GM19324 (cell line): ENCODE results near the gene CFAP299.

Experiments used
- ATAC-seq: cut with Tn5 transposase; IDR thresholded peaks from one replicate; pipeline ENCODE4 v1.9.1; 2021; ENCODE audit warnings: mild to moderate bottlenecking, moderate library complexity; ENCODE audit not compliant: unreplicated experiment, low FRiP score

CFAP299 gene

DNA sequence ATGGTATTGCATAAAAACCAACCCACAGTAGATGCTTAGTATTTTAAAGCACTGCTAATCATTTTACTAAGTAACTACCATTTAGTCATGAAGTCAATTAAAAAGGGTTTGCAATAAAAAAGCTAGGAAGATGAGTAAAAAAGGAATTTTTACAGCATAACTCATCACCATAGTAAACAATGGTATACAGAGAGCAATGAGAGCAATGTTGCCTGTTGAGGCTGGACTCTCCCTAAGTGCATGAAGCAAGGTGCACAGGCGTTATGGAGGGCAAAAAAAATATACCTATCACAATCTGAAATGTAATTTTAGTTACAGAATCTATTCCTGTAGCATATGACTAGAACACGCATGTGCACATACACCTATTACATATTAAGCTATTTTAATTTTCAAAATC is 565.4 kb downstream of the CFAP299 start:
- ATAC-seq, result no peak

DNA sequence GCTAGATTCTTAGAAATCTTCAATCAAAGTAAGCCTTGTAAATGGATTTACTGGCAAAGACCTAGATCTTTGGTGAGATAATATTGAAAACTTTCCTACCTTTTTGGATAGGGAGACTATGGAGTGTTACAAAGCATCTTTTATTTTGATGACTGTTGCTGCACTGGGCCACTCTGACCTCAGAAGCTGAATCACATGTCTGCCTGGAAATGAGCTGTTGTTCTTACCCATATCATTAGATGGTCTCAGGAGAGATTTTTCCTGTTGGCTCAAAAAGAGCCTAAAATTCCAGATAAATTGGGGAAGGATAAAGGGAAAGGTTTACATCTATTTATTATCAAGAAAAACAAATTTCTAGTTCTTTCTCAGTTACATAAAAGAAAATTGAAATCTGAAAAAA is 567.5 kb downstream of the CFAP299 start:
- ATAC-seq, result no peak

DNA sequence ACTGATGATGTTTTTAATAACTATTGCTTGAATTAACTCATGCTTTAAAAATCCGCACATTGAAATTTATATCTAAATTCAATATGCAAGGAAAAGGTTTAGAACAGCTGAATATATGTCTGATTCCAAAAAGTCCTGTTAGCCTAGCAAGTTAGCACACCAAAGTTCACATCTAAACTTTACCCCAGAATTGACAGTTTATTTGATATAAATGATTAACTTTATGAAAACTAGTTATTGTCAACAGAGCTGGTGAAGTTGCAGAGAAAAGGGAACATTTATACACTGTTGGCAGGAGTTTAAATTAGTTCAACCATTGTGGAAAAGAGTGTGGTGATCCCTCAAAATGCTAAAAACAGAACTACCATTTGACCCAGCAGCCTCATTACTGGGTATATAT is 574.4 kb downstream of the CFAP299 start:
- no peak for ATAC-seq

DNA sequence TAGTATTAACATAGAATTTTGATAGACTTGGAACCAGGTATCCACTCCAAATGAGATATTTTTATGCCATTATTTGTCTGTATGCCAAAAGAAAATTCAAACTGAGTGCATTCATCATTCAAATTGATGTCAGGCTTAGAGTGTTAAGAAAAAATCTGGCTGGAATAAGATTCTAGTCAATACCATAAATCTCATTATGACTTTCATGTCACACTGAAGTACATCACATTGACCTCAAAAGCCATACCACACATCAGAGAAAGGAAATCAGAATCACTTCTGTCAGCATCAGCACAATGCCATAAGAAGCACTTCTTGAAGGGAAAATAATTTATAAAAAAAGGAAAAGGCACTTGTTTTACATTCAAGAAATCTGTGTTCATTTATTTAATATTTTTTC is 575.9 kb downstream of the CFAP299 start:
- no peak for ATAC-seq

DNA sequence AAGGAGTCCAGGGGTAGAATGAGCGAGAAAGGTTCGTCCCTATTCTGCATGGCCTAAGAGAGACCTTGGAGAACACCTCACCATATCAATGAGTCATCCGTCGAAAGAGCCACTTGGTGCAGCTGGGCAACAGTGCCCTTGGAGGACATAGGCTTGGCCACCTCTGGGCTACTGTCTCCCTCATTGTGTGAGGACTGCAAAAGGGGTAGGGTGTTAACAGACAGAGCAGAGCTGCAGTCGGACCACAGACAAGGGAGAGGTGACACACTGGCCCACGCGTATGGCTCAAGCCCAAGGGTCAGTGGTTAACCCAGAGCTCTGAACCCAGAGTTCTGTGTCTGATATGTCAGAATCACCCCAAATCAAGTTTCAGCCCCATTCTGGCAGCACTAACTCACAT is 576.8 kb downstream of the CFAP299 start:
- no peak for ATAC-seq

DNA sequence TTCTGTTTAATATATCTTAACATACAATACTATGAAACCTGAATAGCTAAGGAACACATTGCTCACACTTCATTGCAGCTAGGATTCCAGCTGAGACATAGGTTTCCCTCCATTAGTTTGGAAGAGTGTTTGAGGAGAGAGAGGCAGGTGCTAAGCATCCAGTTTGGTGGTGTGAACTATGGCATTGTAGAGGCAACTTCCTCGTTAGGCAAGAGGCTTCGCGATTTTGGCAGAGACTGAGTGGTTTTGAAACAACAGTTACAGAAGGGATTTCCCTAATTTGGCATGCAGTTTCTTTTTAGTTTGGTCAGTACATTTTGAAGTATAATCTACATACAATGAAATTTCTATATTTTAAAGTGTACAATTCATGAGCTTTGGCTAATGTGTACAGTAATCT is 577.9 kb downstream of the CFAP299 start:
- peak; percentile 70 for ATAC-seq

DNA sequence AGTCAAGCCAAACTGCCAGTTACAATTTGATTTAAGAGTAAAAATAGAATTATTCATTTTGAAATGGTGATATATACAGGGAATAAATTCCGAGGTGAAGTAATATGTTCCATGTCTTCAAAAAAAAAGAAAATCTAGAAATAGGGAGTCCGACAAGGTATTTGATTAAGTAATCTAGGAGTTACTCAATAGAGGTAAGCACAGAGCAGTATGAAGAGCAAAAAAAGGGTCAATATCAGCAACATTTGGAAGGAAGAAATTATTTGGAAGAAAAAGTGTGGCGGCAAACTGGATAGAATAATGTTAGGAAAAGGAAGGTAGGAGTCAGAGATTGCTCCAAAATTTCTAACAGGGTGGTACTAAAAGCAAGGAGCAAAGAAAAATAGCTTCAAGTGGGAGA is 581.2 kb downstream of the CFAP299 start:
- ATAC-seq, result no peak

DNA sequence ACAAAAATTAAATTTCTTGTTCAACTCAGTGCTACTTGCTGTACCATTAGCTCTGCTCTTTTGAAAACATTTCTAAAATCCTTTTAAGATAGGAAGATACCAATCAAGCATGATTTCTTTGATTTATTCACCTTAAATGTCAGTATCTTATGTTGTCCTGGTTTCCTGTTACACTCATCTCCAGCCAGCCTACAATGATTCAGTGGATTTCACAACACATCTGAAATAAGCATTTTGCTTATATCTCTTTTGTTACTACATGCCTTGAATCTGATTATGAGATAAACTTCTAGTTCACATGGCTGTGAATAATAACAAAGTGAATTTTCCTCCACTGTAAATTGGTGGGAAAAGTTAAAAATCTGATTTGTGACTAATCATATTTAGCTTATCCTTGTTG is 582.5 kb downstream of the CFAP299 start:
- no peak for ATAC-seq

DNA sequence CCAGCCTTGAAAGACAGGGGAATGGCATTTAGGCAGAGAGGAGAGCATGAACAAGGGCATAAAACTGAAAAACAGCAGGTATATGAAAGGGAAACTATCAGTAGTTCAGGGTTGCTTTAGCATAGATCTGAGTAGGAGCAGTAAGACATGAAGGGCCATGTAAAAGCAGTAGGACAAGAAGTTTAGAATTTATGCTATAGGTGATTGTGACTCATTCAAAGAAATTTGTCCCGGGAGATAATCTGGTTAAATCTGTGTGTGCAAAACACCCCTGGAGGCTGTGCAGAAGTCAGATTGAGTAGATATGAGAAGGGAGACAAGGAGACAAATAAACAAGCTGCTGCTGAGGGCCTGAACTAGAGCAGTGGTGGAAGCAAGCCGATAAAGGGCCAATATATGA is 585.9 kb downstream of the CFAP299 start:
- ATAC-seq, result no peak

DNA sequence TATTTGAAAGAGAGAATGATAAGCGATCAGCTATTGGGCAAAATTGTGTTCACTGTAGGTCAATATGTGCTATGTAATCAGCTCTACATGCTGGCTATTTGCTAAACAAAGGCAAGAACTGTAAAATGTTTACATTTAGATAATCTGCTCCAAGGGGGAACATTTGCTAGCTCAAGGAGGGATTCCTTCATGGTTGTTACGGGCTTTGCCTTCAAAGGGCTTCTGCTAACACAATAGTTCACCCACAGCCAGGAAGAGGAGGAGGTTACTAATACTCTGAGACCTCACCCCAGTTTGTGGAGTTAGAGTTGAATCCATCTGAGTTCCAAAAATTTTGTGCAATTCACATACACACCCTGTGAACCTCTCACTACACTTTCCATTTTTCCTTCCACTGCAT is 587.4 kb downstream of the CFAP299 start:
- no peak for ATAC-seq

DNA sequence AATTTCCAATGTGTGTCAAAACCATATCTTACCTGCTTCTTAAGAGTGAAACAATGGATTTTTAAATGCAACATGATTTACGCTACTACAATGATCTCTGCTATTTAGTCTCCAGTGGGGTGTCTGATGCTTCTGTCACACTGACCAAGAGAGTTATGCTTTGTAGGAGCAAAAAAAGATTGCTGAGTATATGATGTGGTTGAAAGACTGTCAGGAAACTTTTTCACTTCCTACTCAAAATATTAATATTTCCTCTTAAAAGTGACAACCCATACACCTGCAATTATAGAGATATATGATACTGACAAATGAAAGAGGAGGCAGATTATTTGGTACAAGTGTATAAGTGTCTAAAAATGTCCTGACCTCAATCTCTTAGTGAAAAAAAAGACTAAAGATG is 589.8 kb downstream of the CFAP299 start:
- no peak for ATAC-seq

DNA sequence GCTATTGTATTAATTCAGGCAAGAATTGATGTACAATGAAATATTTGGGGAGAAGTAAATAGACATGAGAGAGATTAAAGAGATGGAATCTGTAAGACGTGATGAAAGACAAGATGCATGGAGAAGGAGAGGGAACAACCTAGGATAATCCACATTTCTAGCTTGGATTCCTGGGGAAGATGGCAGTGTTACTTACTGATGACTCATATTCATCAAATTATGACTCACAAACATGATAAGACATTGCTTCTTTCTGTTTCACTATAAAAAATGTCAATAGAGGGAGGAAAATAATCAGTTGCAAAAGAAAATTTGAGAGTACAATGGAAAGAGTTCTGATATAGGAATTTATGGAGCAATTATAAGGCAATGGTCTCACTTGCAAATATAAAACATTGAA is 590.9 kb downstream of the CFAP299 start:
- no peak for ATAC-seq

DNA sequence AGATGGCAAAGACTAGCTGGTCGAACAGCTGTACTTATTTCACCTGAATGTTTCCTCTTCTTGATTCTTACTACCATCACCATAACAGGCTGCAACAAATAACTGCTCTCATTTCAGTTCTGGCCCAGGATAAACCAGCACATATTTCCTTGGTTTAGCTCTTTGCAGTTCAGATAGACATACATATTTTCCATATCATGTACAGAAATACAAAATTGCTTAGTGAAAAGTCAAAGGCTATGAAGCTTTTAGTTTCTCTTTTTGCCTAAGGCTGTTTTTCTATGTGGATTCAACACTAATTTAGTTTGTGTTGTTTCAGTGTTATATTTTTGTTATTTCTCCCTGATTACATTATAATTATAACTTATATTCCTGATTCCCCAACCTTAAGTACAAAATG is 591.4 kb downstream of the CFAP299 start:
- ATAC-seq, result no peak

DNA sequence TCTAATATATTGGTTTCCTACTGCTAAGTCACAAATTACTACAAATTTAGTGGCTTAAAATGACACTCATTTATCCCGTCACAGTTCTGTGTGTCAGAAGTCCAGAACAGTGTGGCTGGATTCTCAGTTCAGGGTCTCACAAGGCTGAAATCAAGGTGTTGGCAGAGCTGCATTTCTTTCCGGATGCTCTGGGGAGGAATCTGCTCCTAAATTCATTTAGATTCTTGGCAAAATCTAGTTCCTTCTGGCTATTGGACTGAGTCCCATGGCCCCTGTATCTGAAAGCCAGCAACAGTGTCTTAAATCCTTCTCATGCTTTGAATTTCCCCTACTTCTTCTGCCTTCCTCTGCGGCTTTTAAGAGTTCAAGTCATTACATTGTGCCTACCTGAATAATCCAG is 591.9 kb downstream of the CFAP299 start:
- no peak for ATAC-seq

DNA sequence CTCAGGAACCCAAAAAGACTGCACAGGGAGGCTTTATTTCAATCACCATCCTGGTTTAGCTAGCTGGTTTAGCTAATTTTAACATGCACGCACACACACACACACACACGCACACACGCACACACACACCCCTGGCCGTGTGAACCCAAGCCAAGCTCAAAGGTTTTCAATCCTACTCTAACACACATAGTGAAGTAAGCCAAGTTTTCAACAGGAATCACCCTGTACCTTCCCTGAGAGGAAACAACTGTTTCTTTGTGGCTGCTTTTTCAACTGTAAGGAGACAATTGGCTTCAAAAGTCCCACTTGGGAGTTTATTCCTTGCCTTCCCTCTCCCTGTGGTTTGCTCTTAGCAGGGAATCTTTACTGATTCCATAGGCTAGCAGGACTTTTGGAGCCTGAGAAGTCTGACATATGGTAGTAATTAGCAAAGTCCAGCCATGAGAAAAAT is 596.1 kb downstream of the CFAP299 start:
- ATAC-seq, result no peak

DNA sequence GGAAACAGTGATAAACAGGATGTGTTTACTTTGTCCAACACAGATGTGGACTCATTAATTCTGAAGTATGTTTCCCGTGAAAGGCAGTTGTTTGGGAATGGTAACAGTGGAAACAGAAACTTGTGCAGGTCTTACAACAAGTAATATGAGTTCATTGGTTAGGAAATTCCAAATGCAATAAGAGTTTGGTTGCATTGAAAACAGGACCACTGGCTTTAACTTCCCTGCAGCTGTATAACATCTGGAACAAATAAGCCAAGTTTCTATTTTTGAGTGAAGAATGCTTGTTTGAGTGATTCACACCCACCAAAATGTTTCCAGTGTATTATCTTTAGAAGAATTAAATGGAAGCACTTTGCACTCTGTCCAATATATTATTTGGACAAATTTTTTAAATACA is 612.6 kb downstream of the CFAP299 start:
- ATAC-seq, result no peak

DNA sequence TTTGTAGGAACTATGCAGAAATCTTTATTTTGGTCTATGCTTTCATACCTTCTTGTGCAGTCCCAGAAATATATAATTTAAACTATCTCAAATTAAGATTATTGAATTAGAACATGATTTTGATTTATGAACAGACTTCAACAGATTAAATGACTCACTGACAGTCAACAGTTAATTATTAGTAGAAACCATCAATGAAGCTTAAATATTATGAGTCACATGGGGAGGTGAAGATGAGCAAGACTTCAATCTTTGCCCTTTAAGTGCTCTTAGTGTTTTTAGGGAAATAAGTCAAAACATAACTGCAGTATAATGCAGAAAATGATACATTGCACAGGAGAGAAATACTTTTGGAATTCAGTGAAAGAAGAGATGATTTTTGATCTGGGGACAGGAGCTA is 613.5 kb downstream of the CFAP299 start:
- ATAC-seq, result no peak

DNA sequence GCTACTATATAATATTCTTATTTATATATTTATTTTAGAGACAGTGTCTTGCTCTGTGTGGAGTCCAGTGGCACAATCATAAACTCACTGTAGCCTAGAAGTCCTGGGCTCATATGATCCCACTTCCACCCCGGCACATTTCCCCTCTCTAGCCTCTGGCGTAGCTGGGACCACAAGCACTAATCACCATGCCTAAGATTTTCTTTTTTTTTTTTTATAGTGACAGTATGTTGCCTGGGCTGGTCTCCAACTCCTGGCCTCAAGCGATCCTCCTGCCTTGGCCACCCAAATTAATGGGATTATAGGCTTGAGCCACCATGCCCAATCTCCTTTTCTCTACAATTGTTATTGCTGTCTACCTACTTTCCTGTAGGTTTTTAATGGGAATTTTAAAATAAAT is 620.9 kb downstream of the CFAP299 start:
- no peak for ATAC-seq

DNA sequence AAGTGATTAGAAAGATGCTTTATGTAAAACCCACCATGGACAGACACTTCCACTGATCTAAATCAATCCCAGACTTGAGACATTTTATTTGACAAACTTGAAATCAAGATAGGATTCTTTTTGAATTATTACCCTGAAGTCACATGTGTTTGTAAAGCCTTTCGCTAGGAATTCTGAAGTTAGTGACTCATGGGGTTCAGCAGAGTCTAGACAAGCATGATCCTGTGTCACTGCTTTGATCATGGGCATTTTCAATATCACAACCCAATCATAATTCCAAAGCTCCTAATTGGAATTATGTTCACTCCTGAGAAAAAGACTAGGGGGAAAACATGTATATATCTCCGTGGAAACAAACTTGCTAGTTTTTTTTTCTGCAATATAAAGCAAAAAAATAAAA is 627.5 kb downstream of the CFAP299 start:
- no peak for ATAC-seq

DNA sequence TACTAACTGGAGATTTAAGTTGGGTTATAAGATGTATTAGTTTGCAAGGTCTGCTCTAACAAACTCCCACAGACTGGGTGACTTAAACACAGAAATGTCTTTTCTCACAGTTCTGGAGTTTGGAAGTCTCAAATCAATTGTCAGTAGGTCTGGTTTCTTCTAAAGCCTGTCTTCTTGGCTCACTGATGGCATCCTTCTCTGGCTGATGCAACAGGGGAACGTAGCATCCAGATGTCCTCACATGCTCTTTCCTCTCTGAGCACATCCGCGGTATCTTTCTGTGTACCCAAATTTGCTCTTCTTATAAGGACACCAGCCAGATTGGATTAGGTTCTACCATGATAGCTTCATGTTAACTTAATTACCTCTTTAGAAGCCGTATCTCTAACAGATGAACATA is 631.8 kb downstream of the CFAP299 start:
- ATAC-seq, result no peak

DNA sequence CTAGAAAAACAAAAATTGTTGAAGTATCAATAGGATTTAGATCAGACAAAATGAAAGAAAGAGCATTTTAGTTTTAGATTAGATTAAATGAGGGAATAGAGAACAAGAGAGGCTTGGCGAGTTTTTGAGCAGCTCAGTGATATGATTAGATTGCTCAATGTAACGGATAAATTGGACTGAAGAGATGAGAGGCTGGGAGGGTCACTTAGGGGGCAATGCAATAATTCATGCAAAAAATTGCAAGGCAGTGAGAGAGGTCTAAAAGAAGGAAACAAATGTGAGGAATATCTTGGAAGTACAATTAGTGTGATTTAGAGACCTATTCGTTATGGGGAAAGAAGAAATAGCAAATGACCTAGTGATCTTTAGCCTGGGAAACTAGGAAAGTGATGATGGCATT is 644.7 kb downstream of the CFAP299 start:
- ATAC-seq, result no peak

DNA sequence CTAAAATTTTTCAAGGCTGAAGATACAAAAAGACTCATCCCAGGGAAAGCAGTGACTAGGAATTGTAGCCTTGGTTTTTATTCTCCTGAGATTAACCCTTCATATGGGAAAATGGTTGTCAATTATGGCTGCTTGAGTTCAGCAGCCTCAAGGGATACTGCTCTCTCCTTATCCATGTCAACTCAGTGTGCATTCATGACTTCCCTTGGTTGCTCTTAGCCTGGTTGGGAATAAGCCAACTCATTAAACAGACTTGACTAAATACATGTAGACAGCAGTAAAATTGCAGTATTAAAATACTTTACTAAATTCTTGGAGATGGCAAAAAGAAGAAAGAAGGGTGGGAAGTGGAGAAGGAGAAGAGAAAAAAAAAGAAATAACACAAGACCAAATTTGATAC is 650.5 kb downstream of the CFAP299 start:
- ATAC-seq, result no peak

DNA sequence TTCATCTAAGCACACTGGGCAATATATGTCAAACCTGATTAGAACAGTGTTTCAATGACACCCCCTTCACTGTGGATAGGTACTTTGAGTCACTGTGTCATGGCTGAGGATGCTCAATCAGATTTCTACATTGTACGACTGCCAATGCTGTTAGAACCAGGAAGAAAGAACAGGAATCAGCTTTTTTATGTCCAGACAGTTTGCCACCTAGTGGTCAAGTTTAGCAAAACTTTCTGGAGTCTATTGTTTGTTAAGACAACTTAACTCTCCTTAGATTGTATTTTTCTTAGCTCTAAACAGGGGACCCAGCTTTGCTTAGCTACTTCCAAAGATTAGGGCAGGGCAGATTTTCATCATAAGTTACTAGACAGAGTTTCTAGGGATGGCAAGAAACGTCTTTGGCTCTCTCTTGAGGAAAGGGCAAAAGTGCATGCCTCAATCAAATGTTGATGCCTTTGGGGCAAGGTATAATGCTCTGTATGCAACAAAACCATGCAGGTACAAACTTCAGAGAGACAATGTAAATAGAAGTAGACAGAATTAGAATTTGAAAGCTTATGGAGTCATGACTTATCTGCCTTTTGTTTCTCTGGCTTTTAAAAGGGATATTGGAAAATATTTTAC is 654.5 kb downstream of the CFAP299 start:
- ATAC-seq, result peak; percentile 62
